GM21717 (cell line): ENCODE results near the gene CATSPERZ.

Experiments
- ATAC-seq: cut with Tn5 transposase; IDR thresholded peaks from one replicate; pipeline ENCODE4 v1.9.1; 2021; ENCODE audit warnings: mild to moderate bottlenecking, moderate library complexity; ENCODE audit not compliant: unreplicated experiment

CATSPERZ gene

GRCh38 chr11:64337538-64338249 is 37.5 kb downstream of the CATSPERZ start:
- no peak for ATAC-seq

DNA sequence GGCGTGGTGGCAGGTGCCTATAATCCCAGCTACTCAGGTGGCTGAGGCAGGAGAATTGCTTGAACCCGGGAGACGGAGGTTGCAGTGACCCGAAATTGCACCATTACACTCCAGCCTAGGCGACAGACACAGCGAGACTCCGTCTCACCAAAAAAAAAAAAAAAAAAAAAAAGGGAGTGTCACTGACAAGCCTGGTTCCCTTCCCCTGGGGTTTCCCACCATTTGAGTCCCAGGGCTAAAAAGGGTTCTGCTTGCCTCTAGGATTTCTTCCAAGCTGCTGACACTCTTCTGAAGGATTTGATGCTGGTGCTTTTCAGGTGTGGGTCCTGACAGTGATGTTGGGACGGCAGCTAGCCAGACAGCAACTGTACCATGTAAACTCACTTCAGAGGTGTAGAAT is 38.6 kb downstream of the CATSPERZ start:
- no peak for ATAC-seq

DNA sequence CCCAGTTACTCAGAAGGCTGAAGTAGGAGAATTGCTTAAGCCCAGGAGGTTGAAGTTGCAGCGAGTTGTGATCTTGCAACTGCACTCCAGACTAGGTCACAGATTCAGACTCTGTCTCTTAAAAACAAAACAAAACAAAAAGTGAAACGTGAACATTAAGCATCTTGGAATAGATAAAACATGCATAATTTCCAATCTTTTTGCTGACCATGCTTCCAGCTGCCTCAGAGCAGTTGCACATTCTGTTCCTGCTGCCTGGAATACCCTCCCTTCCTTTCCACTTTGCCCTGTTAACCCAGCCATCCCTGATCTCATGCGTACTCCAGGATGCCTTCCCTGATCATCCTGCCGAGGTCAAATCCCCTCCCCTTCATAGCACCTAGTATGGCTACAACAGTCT is 39.1 kb downstream of the CATSPERZ start:
- ATAC-seq = no peak

DNA sequence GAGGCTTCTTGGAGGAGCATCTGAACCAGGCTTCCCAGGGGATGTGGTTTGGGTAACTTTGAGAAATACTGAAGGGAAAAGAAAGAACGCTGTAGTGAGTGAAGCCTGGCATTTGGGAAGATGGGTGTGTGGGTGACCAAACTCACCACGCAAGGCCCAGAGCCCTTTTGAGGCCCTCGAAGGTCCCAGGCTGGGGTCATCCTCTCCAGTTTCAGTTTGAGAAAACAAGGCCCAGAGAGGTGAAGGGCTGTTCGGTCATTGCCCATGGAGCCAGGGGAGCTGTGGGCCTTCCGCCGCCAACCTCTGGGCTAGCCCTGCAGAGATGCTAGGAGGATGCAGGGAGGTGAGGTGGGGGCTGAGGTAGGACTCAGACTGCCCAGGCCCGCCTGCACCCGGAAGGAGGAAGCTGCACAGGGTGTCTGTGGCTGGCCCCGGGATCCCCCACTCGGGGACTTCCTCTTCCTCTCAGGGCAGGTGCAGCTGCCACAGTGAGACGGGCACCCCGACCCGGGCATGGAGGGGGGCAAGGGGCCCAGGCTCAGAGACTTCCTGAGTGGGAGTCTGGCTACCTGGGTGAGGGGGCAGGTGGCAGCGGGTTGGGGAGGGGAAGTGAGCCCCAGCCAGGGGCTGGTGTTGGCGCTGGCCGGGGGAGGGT is 39.7 kb downstream of the CATSPERZ start, which contains the start of gene CCDC88B:
Gene CCDC88B (plus strand): TSS at position 451 of the 655 bp plus-strand sequence. CDS start 63 bp downstream, at position 514.
- peak; percentile 42 for ATAC-seq

GRCh38 chr11:64340671-64341335 is 40.6 kb downstream of the CATSPERZ start:
- peak; percentile 14 for ATAC-seq

- ATAC-seq = no peak
Measured at GRCh38 chr11:64341429-64341828, 41.3 kb downstream of the CATSPERZ start.

DNA sequence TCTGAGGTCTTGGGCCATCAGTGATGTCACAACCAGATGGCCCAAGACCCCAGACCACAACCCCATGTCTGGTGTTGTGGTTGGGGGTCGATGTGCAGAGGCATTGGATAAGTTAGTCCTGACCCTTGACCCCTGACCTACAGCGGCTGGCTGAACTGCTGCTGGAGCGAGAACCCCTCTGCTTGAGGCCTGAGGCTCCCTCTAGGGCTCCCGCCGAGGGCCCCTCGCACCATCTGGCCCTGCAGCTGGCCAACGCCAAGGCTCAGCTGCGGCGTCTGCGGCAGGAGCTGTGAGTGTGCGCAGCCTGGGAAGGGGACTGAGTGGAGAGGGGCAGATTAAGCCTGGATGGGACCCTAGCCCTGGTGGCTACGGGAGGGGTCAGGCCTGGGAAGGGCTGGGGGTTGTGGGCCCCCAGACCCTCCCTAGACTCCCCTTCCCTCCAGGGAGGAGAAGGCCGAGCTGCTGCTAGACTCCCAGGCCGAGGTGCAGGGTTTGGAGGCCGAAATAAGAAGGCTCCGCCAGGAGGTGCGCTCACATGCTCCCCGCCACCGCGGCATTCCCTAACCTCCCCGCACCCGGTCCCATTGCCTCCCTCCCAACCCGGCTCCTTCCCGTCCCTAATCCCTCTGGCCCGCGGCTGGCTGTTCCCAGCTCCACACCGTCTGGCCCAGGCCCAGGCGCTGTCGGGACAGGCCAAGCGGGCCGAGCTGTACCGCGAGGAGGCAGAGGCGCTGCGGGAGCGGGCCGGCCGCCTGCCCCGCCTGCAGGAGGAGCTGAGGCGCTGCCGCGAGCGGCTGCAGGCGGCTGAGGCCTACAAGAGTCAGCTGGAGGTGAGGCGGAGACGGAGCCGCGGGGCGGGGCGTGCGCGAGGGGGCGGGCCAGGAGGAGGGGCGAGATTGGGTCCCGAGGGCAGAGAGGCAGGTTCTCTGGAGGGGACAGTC is 42.0 kb downstream of the CATSPERZ start:
- ATAC-seq = no peak

DNA sequence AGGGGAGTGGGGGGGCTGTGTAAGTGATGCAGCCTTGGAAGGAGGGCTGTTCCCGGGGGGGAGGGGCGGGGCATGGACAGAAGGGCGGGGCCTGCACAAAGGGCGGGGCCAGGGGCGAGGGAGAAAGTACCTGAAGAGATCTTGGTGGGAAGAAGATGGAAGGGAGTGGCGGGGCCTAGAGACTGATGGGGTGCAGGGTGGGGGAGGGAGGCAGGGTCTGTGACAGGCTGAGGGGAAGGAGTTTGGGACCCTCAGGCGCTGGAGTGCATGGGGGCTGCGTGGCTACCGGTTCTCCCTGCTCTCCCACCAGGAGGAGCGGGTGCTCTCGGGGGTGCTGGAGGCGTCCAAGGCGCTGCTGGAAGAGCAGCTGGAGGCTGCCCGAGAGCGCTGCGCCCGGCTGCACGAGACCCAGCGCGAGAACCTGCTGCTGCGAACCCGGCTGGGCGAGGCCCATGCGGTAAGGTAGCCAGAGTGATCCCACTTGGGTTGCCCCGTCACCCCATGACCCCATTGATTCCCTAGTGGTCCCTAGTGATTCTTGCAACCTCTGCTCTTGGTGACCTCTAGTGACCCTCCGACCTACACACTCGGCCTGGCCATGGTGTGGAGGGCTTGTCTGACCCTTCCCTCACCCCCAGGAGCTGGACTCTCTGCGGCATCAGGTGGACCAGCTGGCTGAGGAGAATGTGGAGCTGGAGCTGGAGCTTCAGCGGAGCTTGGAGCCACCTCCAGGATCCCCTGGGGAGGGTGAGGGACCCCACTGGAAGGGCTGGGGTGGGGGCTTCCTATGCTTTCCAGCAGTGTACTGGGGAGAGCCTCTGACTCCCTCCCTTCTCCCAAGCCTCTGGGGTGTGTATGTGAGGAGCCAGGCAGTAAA is 42.9 kb downstream of the CATSPERZ start:
- ATAC-seq = no peak

DNA sequence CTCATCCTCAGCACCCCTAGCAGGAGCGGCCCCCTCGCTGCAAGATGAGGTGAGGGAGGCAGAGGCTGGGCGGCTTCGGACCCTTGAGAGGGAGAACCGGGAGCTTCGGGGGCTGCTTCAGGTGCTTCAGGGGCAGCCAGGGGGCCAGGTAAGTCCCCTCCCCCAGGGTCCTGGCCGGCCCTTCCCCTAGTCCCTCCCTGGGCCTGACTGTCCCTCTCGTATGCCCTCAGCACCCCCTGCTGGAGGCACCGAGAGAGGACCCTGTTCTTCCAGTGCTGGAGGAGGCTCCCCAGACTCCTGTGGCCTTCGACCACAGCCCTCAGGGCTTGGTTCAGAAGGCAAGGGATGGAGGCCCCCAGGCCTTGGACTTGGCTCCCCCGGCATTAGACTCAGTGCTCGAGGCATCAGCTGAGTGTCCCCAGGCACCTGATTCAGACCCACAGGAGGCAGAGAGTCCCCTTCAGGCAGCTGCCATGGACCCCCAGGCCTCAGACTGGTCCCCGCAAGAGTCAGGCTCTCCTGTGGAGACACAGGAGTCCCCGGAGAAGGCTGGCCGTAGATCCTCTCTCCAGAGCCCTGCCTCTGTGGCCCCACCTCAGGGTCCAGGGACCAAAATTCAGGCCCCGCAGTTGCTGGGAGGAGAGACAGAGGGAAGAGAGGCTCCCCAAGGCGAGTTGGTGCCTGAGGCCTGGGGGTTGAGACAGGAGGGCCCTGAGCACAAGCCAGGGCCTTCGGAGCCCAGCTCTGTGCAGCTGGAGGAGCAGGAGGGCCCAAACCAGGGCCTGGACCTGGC is 43.8 kb downstream of the CATSPERZ start:
- ATAC-seq = no peak

GRCh38 chr11:64344787-64345186 is 44.6 kb downstream of the CATSPERZ start:
- no peak for ATAC-seq

- no peak for ATAC-seq
Measured at GRCh38 chr11:64347193-64347867, 47.2 kb downstream of the CATSPERZ start.

DNA sequence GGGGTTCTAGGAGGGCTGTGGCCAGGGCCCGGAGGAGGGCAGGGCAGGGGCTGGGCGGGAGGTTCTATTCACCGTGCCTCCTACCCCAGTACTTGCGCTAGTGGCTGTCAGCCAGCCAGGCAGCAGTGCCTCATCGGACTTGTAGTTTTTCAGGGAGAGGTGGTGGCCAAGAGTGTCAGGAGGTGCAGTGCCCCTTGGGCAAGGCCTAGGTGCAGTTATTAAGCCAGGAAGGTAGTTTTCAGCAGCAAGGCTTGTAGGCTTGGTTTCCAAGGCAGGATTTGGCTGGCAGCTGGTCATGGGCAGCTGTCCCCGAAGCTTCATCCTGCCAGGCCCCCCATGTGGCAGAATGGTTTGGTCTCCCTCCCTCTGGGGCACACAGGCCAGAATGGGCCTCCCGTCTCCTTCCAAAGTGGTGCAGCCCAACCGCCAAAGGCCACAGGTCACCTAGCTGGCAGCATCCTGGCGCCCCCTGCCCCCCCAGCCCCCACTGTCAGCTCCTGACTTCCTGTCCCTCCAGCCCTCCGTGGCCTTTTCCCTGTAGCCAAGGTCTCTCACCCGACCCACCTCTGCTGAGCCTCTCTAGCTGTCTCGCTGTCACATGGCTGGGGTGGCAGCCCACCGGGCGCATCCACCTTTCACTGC is 48.3 kb downstream of the CATSPERZ start:
- ATAC-seq = no peak

DNA sequence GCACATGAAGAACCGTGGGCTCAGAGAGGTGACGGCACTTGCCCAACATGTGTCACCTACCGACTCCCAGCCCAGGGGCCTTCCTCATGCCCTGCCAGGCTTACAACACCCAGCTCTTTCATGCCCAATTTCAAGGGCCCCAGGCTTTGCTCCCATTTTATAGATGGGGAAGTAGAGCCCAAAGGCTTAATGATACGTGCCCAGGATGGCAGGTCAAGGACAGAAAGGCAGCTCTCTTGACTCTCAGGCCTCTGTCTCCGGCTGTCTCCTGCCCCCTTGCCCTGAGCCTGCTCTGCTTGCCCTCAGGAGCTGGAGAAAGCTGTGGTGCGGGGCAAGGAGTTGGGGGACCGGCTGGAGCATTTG is 48.8 kb downstream of the CATSPERZ start:
- no peak for ATAC-seq

GRCh38 chr11:64349404-64349803 is 49.2 kb downstream of the CATSPERZ start:
- ATAC-seq = no peak

DNA sequence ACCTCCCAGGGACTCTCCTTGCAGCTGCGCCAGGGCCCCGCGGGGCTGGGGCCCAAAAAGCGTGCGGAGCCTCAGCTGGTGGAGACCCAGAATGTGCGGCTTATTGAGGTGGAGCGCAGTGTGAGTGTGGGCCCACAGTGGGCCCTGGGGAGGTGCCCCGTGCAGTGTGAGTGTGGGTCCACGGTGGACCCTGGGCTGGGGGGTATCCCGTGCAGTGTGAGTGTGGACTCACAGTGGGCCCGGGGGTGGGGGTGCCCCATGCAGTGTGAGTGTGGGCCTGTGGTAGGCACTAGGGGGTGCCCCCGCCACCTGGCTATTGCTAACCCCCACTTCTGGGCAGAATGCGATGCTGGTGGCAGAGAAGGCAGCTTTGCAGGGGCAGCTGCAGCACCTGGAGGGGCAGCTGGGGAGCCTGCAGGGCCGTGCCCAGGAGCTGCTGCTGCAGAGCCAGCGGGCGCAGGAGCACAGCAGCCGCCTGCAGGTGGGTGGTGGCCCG is 51.0 kb downstream of the CATSPERZ start:
- ATAC-seq = no peak

DNA sequence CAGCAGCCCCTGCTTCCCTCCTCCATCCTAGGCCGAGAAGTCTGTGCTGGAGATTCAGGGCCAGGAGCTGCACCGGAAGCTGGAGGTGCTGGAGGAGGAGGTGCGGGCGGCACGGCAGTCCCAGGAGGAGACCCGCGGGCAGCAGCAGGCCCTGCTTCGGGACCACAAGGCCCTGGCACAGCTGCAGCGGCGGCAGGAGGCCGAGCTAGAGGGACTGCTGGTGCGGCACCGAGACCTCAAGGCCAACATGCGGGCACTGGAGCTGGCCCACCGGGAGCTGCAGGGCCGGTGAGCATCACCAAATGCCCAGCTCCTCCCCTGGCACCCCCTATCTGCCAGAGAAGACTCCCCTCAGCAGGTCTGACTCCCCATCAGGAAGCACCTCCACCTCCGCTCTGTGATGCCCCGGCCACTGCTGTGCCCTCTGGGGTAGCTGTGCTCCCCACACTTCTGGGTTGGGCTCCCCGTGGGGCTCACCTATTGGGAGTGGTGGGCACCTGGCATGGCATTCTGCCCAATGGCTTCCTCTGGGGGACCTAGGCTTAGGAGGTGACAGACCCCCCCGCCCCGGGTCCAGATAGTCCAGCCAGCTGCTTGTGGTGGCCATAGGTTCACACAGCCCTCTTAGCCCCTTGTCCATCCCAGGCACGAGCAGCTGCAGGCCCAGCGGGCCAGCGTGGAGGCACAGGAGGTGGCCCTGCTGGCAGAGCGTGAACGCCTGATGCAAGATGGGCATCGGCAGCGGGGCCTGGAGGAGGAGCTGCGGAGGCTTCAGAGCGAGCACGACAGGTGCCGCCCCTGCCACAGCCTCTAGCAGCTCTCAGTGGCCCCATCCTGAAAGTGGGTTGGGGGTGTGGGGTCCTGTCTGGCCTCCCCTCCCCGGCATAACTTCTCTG is 52.2 kb downstream of the CATSPERZ start:
- ATAC-seq = no peak
